K562 (cell line): ENCODE measurements around the gene PRRC2B.

Experiments
- CTCF ChIP-seq, 3 experiments: IDR thresholded peaks in 2 of 3; conservative IDR thresholded peaks in 1 of 3; 2 replicates each; pipeline ENCODE4 v1.5.1; 2011 to 2012; ENCODE audit warnings: low read length in 3 of 3, mild to moderate bottlenecking in 3 of 3, control low read depth in 2 of 3, improper control_type of control experiment in 1 of 3, inconsistent platforms in 1 of 3, low read depth in 1 of 3, mixed read lengths in 1 of 3, moderate library complexity in 1 of 3; ENCODE audit not compliant: insufficient read depth in 2 of 3
- ESRRA ChIP-seq: fragments of 450-650 bp; IDR thresholded peaks from 2 replicates; pipeline ENCODE4 v1.6.1; 2014; ENCODE audit warnings: low read depth, mild to moderate bottlenecking, moderate library complexity, borderline replicate concordance
- HEY1 ChIP-seq: fragments of 250-450 bp; sonication (Bioruptor Pico); IDR thresholded peaks from 2 replicates; pipeline ENCODE4 v1.5.0; 2020; ENCODE audit warnings: mild to moderate bottlenecking, moderate library complexity, borderline replicate concordance
- HMGXB4 ChIP-seq: sonication (generic); formaldehyde crosslinking; IDR thresholded peaks from 2 replicates; pipeline ENCODE4 v1.8.1; 2023; ENCODE audit warnings: mild to moderate bottlenecking, missing genetic modification reagents
- MNT ChIP-seq, 2 experiments: fragments of 450-650 bp; conservative IDR thresholded peaks; 2 replicates each; pipeline ENCODE4 v1.6.1; 2017; ENCODE audit warnings: mild to moderate bottlenecking in 2 of 2, moderate library complexity in 2 of 2
- POLR2A ChIP-seq: fragments of 450-650 bp; conservative IDR thresholded peaks from 2 replicates; pipeline ENCODE4 v1.6.1; 2016
- POLR2AphosphoS2 ChIP-seq: IDR thresholded peaks from 2 replicates; pipeline ENCODE4 v1.6.1; 2012; ENCODE audit warnings: low read length, improper control_type of control experiment
- UBTF ChIP-seq, 2 experiments: IDR thresholded peaks; 2 replicates each; pipeline ENCODE4 v1.6.1; 2012; ENCODE audit warnings: improper control_type of control experiment in 2 of 2, low read depth in 2 of 2, low read length in 2 of 2, borderline replicate concordance in 1 of 2
- ZNF140 ChIP-seq: fragments of 250-450 bp; sonication (Bioruptor Pico); IDR thresholded peaks from 2 replicates; pipeline ENCODE4 v1.8.0; 2021; ENCODE audit warnings: moderate library complexity, mild to moderate bottlenecking, inconsistent platforms
- ZNF717 ChIP-seq: fragments of 250-450 bp; sonication (Bioruptor Pico); IDR thresholded peaks from 2 replicates; pipeline ENCODE4 v1.5.0; 2021

GRCh38 chr9:131499254-131499767, 105.4 kb downstream of the PRRC2B start:
- TF ChIP-seq HEY1 (no peak), ZNF717 (CRISPR knock-in tag) (no peak), POLR2AphosphoS2 (no peak; the same call in none of the 2 replicates), UBTF (IDR thresholded peaks at IDR 0.05; ENCODE audit: borderline replicate concordance in 1 of 2, low read depth in 2 of 2, low read length in 2 of 2) (no peak), HMGXB4 (CRISPR knock-in tag) (no peak), ESRRA (no peak), ZNF140 (CRISPR knock-in tag) (no peak), POLR2A (peak; percentile 39; the same call in 1 of the 2 replicates), MNT (conservative IDR thresholded peaks at IDR 0.05) (no peak), CTCF (IDR thresholded peaks at IDR 0.05 in 2 of 3, conservative IDR thresholded peaks at IDR 0.05 in 1 of 3; ENCODE audit: insufficient read depth in 2 of 3, low read depth in 1 of 3, low read length in 3 of 3) (no peak)
